Lower leg skin (tissue), 4 donors: Measurements from ENCODE around the gene DFFB. TPM values are rescaled to one million over a fixed set of nuclear protein-coding genes. Genes with fewer than 3 reads are reported as not detected.

Experiments used
- DNase-seq, 2 donors: peaks; one replicate each; pipeline ENCODE4 v3.0.0-alpha.2; 2019; ENCODE audit warnings: low spot score in 2 of 2
- H3K4me3 ChIP-seq: fragments of 200-600 bp; sonication (generic); 2 replicates; pipeline ENCODE4 v1.5.1; 2017; ENCODE audit warnings: mild to moderate bottlenecking, low read depth; ENCODE audit not compliant: poor library complexity, severe bottlenecking
- CTCF ChIP-seq, 3 donors: fragments of 450-650 bp; IDR thresholded peaks; one replicate each; pipeline ENCODE4 v1.5.1; 2016; ENCODE audit warnings: antibody characterized with exemption in 3 of 3, mild to moderate bottlenecking in 3 of 3, moderate library complexity in 2 of 3
- POLR2A ChIP-seq, 2 donors: fragments of 450-650 bp; IDR thresholded peaks; one replicate each; pipeline ENCODE4 v1.6.1; 2016 to 2017; ENCODE audit warnings: antibody characterized with exemption in 2 of 2, mild to moderate bottlenecking in 1 of 2, moderate library complexity in 1 of 2
- WGBS, 2 donors: methylation state at CpG; one replicate each; pipeline ENCODE4 v1.1.5; 2018; 5-methylcytosine and 5-hydroxymethylcytosine counted together
- intact Hi-C: fragments of 100-400 bp; cut with DNase I; formaldehyde crosslinking; loops from one replicate; pipeline ENCODE4 v1.15.0; 2023; ENCODE audit warnings: low total_unique reads
- total RNA-seq, 4 donors: library from RNA; depleted of rRNA; stranded (reverse); fragments of >200 nt; gene quantifications; one replicate each; pipeline ENCODE4 v1.1.0, GENCODE V29; 2016

Gene DFFB
- total RNA-seq, 4 donors from 2014 or later, result 3.0 to 10.3 (median 6.8) TPM

GRCh38 chr1:3876716-3877115, 19.4 kb downstream of the DFFB start:
- TF ChIP-seq POLR2A (IDR thresholded peaks at IDR 0.05) (no peak), CTCF (IDR thresholded peaks at IDR 0.05) (no peak)
- intact Hi-C loops, result no loop called here
- no peak overlapping the region for H3K4me3 ChIP-seq
- whole genome bisulfite sequencing, 2 donors, result 87 to 92% methylated on average over 16 of the region's 16 CpGs
- no peak for DNase-seq

GRCh38 chr1:3879099-3879498, 21.8 kb downstream of the DFFB start:
- H3K4me3 ChIP-seq, result no peak overlapping the region
- no peak for DNase-seq
- intact Hi-C loops, result no loop called here
- no peak for TF ChIP-seq POLR2A (IDR thresholded peaks at IDR 0.05)
- TF ChIP-seq CTCF (IDR thresholded peaks at IDR 0.05), result no peak
- 96 to 100% methylated on average over 7 of the region's 7 CpGs for WGBS, 2 donors

- DNase-seq, result no peak
- TF ChIP-seq POLR2A (IDR thresholded peaks at IDR 0.05), result no peak
- no peak for TF ChIP-seq CTCF (IDR thresholded peaks at IDR 0.05)
- 89 to 92% methylated on average over 9 of the region's 9 CpGs for WGBS, 2 donors
- H3K4me3 ChIP-seq, result no peak overlapping the region
- intact Hi-C loops, result no loop called here
Observed at GRCh38 chr1:3879787-3880428, 22.6 kb downstream of the DFFB start.

GRCh38 chr1:3880429-3881192, 23.3 kb downstream of the DFFB start:
- DNase-seq, result no peak
- no peak overlapping the region for H3K4me3 ChIP-seq
- intact Hi-C loops, result no loop called here
- TF ChIP-seq POLR2A (IDR thresholded peaks at IDR 0.05) (no peak), CTCF (IDR thresholded peaks at IDR 0.05) (no peak)
- WGBS, 2 donors, result 91 to 93% methylated on average over 20 of the region's 20 CpGs

- 83% methylated on average over 5 of the region's 5 CpGs for WGBS, 2 donors
- TF ChIP-seq CTCF (IDR thresholded peaks at IDR 0.05) (no peak), POLR2A (IDR thresholded peaks at IDR 0.05) (no peak)
- intact Hi-C loops, result no loop called here
- no peak overlapping the region for H3K4me3 ChIP-seq
- no peak for DNase-seq
Observed at GRCh38 chr1:3881193-3881480, 23.9 kb downstream of the DFFB start.
